Breast epithelium (tissue), 3 donors: ENCODE data around the gene EGFL6.

Experiments used
- POLR2A ChIP-seq: fragments of 450-650 bp; IDR thresholded peaks from one replicate; pipeline ENCODE4 v1.6.1; 2016; ENCODE audit warnings: antibody characterized with exemption, mild to moderate bottlenecking, moderate library complexity
- TF ChIP-seq, protein P1 (sequence below), 3 donors: fragments of 450-650 bp; IDR thresholded peaks; one replicate each; pipeline ENCODE4 v1.5.1; 2016 to 2017; ENCODE audit warnings: antibody characterized with exemption in 3 of 3, mild to moderate bottlenecking in 3 of 3, moderate library complexity in 3 of 3

- TF ChIP-seq, protein P1, sequence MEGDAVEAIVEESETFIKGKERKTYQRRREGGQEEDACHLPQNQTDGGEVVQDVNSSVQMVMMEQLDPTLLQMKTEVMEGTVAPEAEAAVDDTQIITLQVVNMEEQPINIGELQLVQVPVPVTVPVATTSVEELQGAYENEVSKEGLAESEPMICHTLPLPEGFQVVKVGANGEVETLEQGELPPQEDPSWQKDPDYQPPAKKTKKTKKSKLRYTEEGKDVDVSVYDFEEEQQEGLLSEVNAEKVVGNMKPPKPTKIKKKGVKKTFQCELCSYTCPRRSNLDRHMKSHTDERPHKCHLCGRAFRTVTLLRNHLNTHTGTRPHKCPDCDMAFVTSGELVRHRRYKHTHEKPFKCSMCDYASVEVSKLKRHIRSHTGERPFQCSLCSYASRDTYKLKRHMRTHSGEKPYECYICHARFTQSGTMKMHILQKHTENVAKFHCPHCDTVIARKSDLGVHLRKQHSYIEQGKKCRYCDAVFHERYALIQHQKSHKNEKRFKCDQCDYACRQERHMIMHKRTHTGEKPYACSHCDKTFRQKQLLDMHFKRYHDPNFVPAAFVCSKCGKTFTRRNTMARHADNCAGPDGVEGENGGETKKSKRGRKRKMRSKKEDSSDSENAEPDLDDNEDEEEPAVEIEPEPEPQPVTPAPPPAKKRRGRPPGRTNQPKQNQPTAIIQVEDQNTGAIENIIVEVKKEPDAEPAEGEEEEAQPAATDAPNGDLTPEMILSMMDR (IDR thresholded peaks at IDR 0.05): no peak
- no peak for TF ChIP-seq POLR2A
Measured at GRCh38 chrX:13607331-13607995, 38.1 kb downstream of the EGFL6 start.
